ENCODE results near the gene PDXDC1.
"Not testable (repeated sequence)": the region's sequence is repeated elsewhere in the genome, so short reads cannot be mapped to it uniquely, and the experiment has no call there.

Gene PDXDC1

DNA sequence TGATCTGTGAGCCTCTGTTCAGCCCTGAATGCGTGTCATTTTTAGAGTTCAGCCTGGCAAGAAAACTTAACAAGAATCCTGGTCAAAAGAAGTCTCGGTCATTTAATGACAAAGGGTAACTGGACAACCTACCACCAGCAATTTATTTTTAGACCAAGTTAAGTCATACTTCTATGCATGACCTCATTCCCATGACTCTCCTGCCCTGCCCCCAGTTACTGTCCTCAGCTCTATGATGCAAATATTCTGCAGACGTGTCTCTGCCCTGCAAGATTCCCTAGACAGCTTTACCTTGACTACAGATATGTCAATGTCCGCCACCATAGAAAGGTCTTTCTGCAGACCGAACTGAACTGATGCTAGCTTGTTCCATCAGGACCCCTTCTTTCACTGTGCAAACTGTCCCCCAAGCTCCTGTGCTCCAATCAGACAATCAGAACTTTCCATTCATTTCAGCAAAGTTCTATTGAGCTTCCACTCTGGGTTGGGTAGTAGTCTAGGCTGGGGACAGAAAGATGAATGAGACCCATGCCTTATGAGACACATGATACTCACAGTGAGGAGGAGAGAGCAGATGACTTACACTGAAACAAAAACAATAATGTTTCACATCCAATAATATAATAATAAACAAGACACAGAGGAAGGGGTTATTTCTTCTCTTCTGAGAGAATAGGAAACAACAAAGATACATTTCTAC is 194.3 kb downstream of the PDXDC1 start:
- DNase-seq: not testable (repeated sequence)

DNA sequence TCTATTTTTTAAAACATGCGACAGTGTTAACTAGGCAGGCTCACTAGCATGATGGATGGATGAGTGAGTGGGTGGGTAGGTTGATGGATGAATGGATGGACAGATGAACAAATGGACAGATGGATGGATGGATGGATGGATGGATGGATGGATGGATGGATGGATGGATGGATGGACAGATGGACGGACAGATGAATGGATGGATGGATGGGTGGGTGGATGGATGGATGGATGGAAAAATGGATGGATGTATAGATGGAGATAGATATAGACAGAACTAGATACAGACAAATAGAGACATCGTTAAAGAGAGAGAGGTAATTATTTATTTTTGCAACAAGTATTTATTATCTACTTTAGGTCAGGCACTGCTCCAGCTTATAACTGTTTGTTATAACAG is 205.1 kb downstream of the PDXDC1 start:
- not testable (repeated sequence) for DNase-seq

DNA sequence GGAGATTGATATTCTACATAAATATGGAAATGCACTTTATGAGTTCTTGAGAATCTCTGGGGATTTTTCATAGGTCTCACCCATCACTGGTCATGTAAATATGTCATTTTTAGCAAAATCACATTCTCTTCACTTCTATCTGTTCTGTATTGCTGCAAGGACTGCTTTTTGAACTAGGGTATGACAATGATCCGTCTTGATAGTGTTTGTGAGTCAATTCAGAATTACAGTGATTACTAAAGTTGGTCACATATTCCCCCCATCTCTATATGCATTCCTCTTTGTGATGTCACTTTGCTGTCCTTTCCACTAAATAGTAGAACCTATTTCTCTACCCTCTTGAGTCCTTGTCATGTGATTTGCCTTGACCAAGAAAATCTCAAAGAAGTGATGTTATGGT is 206.1 kb downstream of the PDXDC1 start:
- not testable (repeated sequence) for DNase-seq

DNA sequence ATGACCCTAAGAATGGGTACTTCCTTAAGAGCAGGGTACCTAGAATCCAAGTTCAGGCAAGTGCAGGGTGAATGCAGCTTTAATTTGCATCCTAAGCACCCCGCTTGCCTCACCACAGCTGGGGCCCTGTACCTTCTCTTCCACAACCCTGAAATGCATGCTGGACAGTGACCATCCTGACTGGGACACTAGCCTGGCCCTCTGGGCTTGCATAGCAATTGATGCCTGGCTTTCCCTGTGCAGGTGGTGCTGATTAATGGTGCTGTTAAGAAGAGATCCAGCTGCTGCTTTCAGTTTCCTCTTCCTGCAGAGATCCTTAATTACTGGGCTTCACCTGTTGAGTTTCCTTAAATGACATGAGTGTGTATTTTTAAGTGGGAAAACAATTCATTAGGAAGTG is 209.2 kb downstream of the PDXDC1 start:
- DNase-seq: not testable (repeated sequence)

Measured in SHP77 (cell line).